K562 (cell line): ENCODE measurements around the gene PARD3B. TPM values are rescaled to one million over a fixed set of nuclear protein-coding genes. Genes with fewer than 3 reads are reported as not detected.

Experiments used
- ATAC-seq: fragments of 200-7000 bp; cut with Tn5 transposase; 3 replicates; pipeline ENCODE4 v1.9.1; 2020; ENCODE audit warnings: moderate library complexity
- BruUV-seq: library from RNA; stranded (reverse); fragments of 400-500 nt; replicated peaks from 2 replicates; lab custom pipeline; 2021; lab: Mats Ljungman, UMichigan
- CTCF ChIA-PET: fragments of 300-600 bp; formaldehyde crosslinking; extraction: SDS; loops from one replicate; lab custom pipeline; 2021; ENCODE audit warnings: low intra/inter-chr PET ratio; lab: Yijun Ruan, JAX
- POLR2A ChIA-PET: fragments of 300-600, 350-650 bp; sonication (Branson Sonifier 250); formaldehyde crosslinking; extraction: SDS; loops from one replicate; lab custom pipeline; 2021; ENCODE audit warnings: antibody characterized with exemption, inconsistent platforms; lab: Yijun Ruan, JAX
- DNase-seq, 4 experiments: peaks; one replicate each; pipeline versions ENCODE4 v3.0.0 to v3.0.0-alpha.2; 2011 to 2018; ENCODE audit warnings: low spot score in 3 of 4, mixed read lengths in 3 of 4; ENCODE audit errors: extremely low read depth in 1 of 4
- FAIRE-seq: peaks from 2 replicates; lab custom pipeline; 2011; peaks lifted over from hg19 to GRCh38; lab: Jason Lieb, UNC
- H2AFZ ChIP-seq: 2 replicates; pipeline ENCODE4 v1.6.0; 2011; ENCODE audit warnings: low read depth, low read length, control low read depth, inconsistent platforms
- H3K27ac ChIP-seq: fragments of 200-600 bp; 3 replicates; pipeline ENCODE4 v1.8.0; 2011; ENCODE audit warnings: low read depth, mild to moderate bottlenecking, control low read depth, inconsistent platforms, low read length, moderate library complexity, mixed read lengths; ENCODE audit errors: extremely low read depth
- H3K27me3 ChIP-seq, 2 experiments: fragments of 300-600 bp in 1 of 2; 2 replicates in 1 of 2; 3 replicates in 1 of 2; pipeline versions ENCODE4 v1.6.0 to v1.8.0; 2011; ENCODE audit warnings: inconsistent platforms in 2 of 2, low read length in 2 of 2, mild to moderate bottlenecking in 1 of 2, mixed read lengths in 1 of 2, moderate library complexity in 1 of 2; ENCODE audit not compliant: control insufficient read depth in 2 of 2, insufficient read depth in 2 of 2
- H3K36me3 ChIP-seq: fragments of 300-600 bp; 3 replicates; pipeline ENCODE4 v1.8.0; 2011; ENCODE audit warnings: mild to moderate bottlenecking, low read length, inconsistent platforms; ENCODE audit not compliant: control insufficient read depth, insufficient read depth
- H3K4me1 ChIP-seq, 2 experiments: fragments of 200-600 bp in 1 of 2; replicated peaks in 1 of 2; 2 replicates in 1 of 2; 3 replicates in 1 of 2; pipeline versions ENCODE4 v1.5.1 to v1.8.0; 2011; ENCODE audit warnings: inconsistent platforms in 2 of 2, low read length in 2 of 2, mild to moderate bottlenecking in 1 of 2, mixed read lengths in 1 of 2, moderate library complexity in 1 of 2; ENCODE audit not compliant: control insufficient read depth in 2 of 2, insufficient read depth in 2 of 2
- H3K4me2 ChIP-seq: 2 replicates; pipeline ENCODE4 v1.6.1; 2011; ENCODE audit warnings: low read length, control low read depth, inconsistent platforms, mixed read lengths; ENCODE audit not compliant: insufficient read depth
- H3K4me3 ChIP-seq: fragments of 200-600 bp; sonication (generic), shearing (Covaris generic); 2 replicates; pipeline ENCODE4 v1.5.1; 2016; ENCODE audit warnings: control low read depth, inconsistent platforms
- H3K79me2 ChIP-seq: fragments of 200-600 bp; 3 replicates; pipeline ENCODE4 v1.8.0; 2011; ENCODE audit warnings: low read length, inconsistent platforms; ENCODE audit not compliant: control insufficient read depth, insufficient read depth
- H3K9ac ChIP-seq, 2 experiments: 2 replicates each; pipeline versions ENCODE4 v1.6.0 to v1.6.1; 2011; ENCODE audit warnings: low read depth in 2 of 2, low read length in 2 of 2, control low read depth in 1 of 2, inconsistent platforms in 1 of 2, mild to moderate bottlenecking in 1 of 2, mixed read lengths in 1 of 2; ENCODE audit not compliant: insufficient read depth in 1 of 2
- H3K9me1 ChIP-seq: one replicate; pipeline ENCODE4 v1.6.0; 2011; ENCODE audit warnings: inconsistent platforms, mild to moderate bottlenecking, low read length, moderate library complexity; ENCODE audit not compliant: control insufficient read depth, insufficient read depth
- H3K9me3 ChIP-seq: replicated peaks from 2 replicates; pipeline ENCODE4 v1.5.1; 2011; ENCODE audit warnings: low read depth, low read length, inconsistent platforms; ENCODE audit not compliant: control insufficient read depth, insufficient read depth
- H4K20me1 ChIP-seq: replicated peaks from 2 replicates; pipeline ENCODE4 v1.6.1; 2011; ENCODE audit warnings: low read length, inconsistent platforms, mixed read lengths; ENCODE audit not compliant: control insufficient read depth, insufficient read depth
- RBM39 ChIP-seq: fragments of 200-400 bp; formaldehyde crosslinking; optimal IDR thresholded peaks from 2 replicates; pipeline ENCODE3; 2018; ENCODE audit warnings: low read depth, low read length
- THRAP3 ChIP-seq: fragments of 450-650 bp; IDR thresholded peaks from 2 replicates; pipeline ENCODE4 v1.6.1; 2016; ENCODE audit warnings: mild to moderate bottlenecking, inconsistent platforms, borderline replicate concordance
- ZBTB1 ChIP-seq: sonication (generic); formaldehyde crosslinking; IDR thresholded peaks from 2 replicates; pipeline ENCODE4 v1.8.1; 2023; ENCODE audit warnings: missing genetic modification reagents, low read depth, mild to moderate bottlenecking, borderline replicate concordance
- ZC3H8 ChIP-seq: fragments of 450-650 bp; IDR thresholded peaks from 2 replicates; pipeline ENCODE4 v1.6.1; 2017
- ZEB2 ChIP-seq: fragments of 450-650 bp; IDR thresholded peaks from 2 replicates; pipeline ENCODE4 v1.6.1; 2016
- ZNF224 ChIP-seq: sonication (generic); formaldehyde crosslinking; IDR thresholded peaks from 2 replicates; pipeline ENCODE4 v1.8.0; 2022; ENCODE audit warnings: mild to moderate bottlenecking, missing genetic modification reagents
- ZNF589 ChIP-seq: fragments of 200-800 bp; sonication (Bioruptor generic); IDR thresholded peaks from 2 replicates; pipeline ENCODE4 v1.6.1; 2016; ENCODE audit warnings: low read depth, missing genetic modification characterization, missing compliant biosample characterization
- WGBS: fragments of 100-300 bp; shearing (Covaris generic); methylation state at CpG from one replicate; pipeline ENCODE4 v1.1.6; 2016; ENCODE audit warnings: low coverage, mixed read lengths; ENCODE audit not compliant: insufficient coverage; ENCODE audit errors: missing lambda C conversion rate; 5-methylcytosine and 5-hydroxymethylcytosine counted together
- in situ Hi-C: fragments of 300-500 bp; cut with MboI; formaldehyde crosslinking; loops from 4 replicates; pipeline ENCODE4 v1.15.0; 2018; ENCODE audit warnings: inconsistent platforms, mixed read lengths
- intact Hi-C: fragments of 100-400 bp; cut with micrococcal nuclease; formaldehyde crosslinking; loops from 2 replicates; pipeline ENCODE4 v1.14.2; 2022
- polyA plus RNA-seq, 8 experiments: library from polyadenylated mRNA; depleted of rRNA in 4 of 8; stranded (reverse) in 5 of 8; unstranded in 3 of 8; fragments of >200 nt; fragmentation: Nextera tagmentation in 2 of 8; fragmentation: Illumina TruSeq in 1 of 8; extraction: Ambion mirVana in 2 of 8; extraction: Trizol in 1 of 8; gene quantifications; 2 replicates each; pipeline versions ENCODE4 v1.2.1 to v1.2.3, GENCODE V29; 2011 to 2014; ENCODE audit warnings: inconsistent platforms in 1 of 8, missing spikeins in 1 of 8
- total RNA-seq, 7 experiments: library from RNA; depleted of rRNA in 6 of 7; stranded (reverse); fragments of >200 nt in 6 of 7; fragmentation: Illumina TruSeq in 2 of 7; extraction: Trizol in 2 of 7; gene quantifications; 2 replicates each; pipeline versions ENCODE4 v1.2.1 to v1.2.3, GENCODE V29; 2011 to 2021; ENCODE audit warnings: low replicate concordance in 1 of 7
- TF ChIP-seq, protein P1 (sequence below): sonication (generic); formaldehyde crosslinking; IDR thresholded peaks from 2 replicates; pipeline ENCODE4 v1.4.0; 2020; ENCODE audit warnings: mild to moderate bottlenecking, missing genetic modification reagents
- TF ChIP-seq, protein P2 (sequence below): fragments of 450-650 bp; IDR thresholded peaks from 2 replicates; pipeline ENCODE4 v1.7.0; 2016; ENCODE audit warnings: borderline replicate concordance
- TF ChIP-seq, protein P3 (sequence below), 3 experiments: fragments of 200-800 bp in 1 of 3; sonication (Bioruptor generic) in 1 of 3; sonication (generic) in 1 of 3; formaldehyde crosslinking in 1 of 3; IDR thresholded peaks; 2 replicates each; pipeline versions ENCODE4 v1.6.1 to v1.8.0; 2016 to 2022; ENCODE audit warnings: mild to moderate bottlenecking in 2 of 3, missing compliant biosample characterization in 2 of 3, missing genetic modification characterization in 2 of 3, missing genetic modification reagents in 1 of 3
- TF ChIP-seq, protein P4 (sequence below): fragments of 450-650 bp; IDR thresholded peaks from 2 replicates; pipeline ENCODE4 v1.6.1; 2018; ENCODE audit warnings: mild to moderate bottlenecking, low read depth; ENCODE audit not compliant: partially characterized antibody

Gene PARD3B
- total and polyA plus RNA-seq, 9 of the 15 experiments (the other 6 are each of a cell fraction or from before 2014, with no cell fraction given) = 0.15 to 3.0 (median 1.1) TPM

DNA sequence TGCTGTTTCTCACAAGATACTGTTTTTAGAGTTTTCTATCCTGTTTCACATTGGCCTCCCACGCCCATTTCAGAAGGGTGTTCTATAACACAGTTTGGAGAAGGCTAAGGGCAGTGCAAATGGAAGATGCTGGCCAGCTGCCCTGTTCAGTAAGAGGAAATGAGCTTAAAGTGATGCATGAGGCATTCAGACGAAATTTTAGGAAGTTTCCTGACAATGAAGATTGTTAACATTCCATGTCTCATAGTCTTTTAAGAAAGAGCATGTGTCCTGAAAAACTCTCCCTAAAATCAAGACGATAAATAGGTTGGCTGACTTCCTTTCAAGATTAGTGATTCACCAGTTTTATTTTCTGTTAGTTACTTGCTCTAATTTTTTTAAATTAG, 652.9 kb downstream of the PARD3B start:
- intact Hi-C loops (no loop called here), in situ Hi-C loops (no loop called here)
- Histone ChIP-seq H3K4me2 (no peak overlapping the region), H3K27me3 (no peaks in the 10 kb centered on the region), H4K20me1 (no peaks in the 10 kb centered on the region), H3K79me2 (no peaks in the 10 kb centered on the region), H2AFZ (no peak overlapping the region), H3K9ac (no peak overlapping the region), H3K4me3 (no peak overlapping the region), H3K4me1 (peaks cover 0 to 11% of the 10 kb centered on the region in 2 experiments; a peak in 2 of 5 replicates), H3K9me1 (no peaks in the 10 kb centered on the region), H3K9me3 (no peaks in the 10 kb centered on the region), H3K27ac (0 out of 3 replicates have a peak overlapping the region, but pooled peaks have one; percentile 21), H3K36me3 (no peaks in the 10 kb centered on the region)
- BruUV-seq = no TSS peak
- CTCF ChIA-PET = no interaction called here
- no peak for DNase-seq
- no peak for FAIRE-seq
- 17% methylated on average over 3 of the region's 3 CpGs for WGBS
- no peak for ATAC-seq
- POLR2A ChIA-PET = no interaction called here
- no peak for TF ChIP-seq ZC3H8
- no peak for TF ChIP-seq ZNF589
- no peak for TF ChIP-seq ZEB2
- TF ChIP-seq, protein P1, sequence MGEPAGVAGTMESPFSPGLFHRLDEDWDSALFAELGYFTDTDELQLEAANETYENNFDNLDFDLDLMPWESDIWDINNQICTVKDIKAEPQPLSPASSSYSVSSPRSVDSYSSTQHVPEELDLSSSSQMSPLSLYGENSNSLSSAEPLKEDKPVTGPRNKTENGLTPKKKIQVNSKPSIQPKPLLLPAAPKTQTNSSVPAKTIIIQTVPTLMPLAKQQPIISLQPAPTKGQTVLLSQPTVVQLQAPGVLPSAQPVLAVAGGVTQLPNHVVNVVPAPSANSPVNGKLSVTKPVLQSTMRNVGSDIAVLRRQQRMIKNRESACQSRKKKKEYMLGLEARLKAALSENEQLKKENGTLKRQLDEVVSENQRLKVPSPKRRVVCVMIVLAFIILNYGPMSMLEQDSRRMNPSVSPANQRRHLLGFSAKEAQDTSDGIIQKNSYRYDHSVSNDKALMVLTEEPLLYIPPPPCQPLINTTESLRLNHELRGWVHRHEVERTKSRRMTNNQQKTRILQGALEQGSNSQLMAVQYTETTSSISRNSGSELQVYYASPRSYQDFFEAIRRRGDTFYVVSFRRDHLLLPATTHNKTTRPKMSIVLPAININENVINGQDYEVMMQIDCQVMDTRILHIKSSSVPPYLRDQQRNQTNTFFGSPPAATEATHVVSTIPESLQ (CRISPR knock-in tag) = no peak
- no peak for TF ChIP-seq ZNF224 (CRISPR knock-in tag)
- no peak for TF ChIP-seq RBM39
- TF ChIP-seq, protein P2, sequence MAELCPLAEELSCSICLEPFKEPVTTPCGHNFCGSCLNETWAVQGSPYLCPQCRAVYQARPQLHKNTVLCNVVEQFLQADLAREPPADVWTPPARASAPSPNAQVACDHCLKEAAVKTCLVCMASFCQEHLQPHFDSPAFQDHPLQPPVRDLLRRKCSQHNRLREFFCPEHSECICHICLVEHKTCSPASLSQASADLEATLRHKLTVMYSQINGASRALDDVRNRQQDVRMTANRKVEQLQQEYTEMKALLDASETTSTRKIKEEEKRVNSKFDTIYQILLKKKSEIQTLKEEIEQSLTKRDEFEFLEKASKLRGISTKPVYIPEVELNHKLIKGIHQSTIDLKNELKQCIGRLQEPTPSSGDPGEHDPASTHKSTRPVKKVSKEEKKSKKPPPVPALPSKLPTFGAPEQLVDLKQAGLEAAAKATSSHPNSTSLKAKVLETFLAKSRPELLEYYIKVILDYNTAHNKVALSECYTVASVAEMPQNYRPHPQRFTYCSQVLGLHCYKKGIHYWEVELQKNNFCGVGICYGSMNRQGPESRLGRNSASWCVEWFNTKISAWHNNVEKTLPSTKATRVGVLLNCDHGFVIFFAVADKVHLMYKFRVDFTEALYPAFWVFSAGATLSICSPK = no peak
- TF ChIP-seq, protein P3, sequence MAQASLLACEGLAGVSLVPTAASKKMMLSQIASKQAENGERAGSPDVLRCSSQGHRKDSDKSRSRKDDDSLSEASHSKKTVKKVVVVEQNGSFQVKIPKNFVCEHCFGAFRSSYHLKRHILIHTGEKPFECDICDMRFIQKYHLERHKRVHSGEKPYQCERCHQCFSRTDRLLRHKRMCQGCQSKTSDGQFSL (CRISPR knock-in tag; IDR thresholded peaks at IDR 0.05) = no peak
- TF ChIP-seq, protein P3 (tag; IDR thresholded peaks at IDR 0.05) = no peak
- no peak for TF ChIP-seq ZBTB1 (CRISPR knock-in tag)
- TF ChIP-seq, protein P4, sequence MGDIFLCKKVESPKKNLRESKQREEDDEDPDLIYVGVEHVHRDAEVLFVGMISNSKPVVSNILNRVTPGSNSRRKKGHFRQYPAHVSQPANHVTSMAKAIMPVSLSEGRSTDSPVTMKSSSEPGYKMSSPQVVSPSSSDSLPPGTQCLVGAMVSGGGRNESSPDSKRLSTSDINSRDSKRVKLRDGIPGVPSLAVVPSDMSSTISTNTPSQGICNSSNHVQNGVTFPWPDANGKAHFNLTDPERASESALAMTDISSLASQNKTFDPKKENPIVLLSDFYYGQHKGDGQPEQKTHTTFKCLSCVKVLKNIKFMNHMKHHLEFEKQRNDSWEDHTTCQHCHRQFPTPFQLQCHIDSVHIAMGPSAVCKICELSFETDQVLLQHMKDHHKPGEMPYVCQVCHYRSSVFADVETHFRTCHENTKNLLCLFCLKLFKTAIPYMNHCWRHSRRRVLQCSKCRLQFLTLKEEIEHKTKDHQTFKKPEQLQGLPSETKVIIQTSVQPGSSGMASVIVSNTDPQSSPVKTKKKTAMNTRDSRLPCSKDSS = no peak
- TF ChIP-seq THRAP3 = no peak
